ENCODE data around the gene ESPNL.

DNA sequence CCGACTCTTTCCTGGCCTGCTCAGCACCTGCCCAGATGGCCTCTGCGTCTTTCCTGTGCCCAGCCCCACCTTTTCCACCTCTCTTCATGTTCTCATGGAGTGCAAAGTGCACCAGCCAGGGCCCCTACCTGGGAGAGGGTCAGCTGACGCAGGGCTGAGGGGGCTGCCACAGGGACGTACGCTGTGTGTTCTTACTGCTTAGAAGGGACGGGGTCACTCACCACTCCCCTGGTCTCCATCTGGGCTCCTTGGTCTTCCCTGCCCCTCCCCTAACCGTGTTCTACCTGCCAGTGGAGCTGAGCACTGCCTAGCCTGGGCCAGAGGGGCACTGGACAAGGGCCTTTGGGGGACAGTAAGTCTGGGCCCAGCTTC lies 67.2 kb downstream of the ESPNL start:
- TF ChIP-seq, protein P1, sequence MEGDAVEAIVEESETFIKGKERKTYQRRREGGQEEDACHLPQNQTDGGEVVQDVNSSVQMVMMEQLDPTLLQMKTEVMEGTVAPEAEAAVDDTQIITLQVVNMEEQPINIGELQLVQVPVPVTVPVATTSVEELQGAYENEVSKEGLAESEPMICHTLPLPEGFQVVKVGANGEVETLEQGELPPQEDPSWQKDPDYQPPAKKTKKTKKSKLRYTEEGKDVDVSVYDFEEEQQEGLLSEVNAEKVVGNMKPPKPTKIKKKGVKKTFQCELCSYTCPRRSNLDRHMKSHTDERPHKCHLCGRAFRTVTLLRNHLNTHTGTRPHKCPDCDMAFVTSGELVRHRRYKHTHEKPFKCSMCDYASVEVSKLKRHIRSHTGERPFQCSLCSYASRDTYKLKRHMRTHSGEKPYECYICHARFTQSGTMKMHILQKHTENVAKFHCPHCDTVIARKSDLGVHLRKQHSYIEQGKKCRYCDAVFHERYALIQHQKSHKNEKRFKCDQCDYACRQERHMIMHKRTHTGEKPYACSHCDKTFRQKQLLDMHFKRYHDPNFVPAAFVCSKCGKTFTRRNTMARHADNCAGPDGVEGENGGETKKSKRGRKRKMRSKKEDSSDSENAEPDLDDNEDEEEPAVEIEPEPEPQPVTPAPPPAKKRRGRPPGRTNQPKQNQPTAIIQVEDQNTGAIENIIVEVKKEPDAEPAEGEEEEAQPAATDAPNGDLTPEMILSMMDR (conservative IDR thresholded peaks at IDR 0.05): no peak
- no peak for TF ChIP-seq ZFX (IDR thresholded peaks at IDR 0.05)
